Neutrophil (primary cell): ENCODE results near the gene TYRO3.

Experiments
- H3K27ac ChIP-seq: fragments of 200-600 bp; sonication (generic); 2 replicates; pipeline ENCODE4 v1.5.1; 2016; ENCODE audit warnings: mild to moderate bottlenecking, moderate library complexity
- H3K27me3 ChIP-seq: fragments of 200-600 bp; sonication (generic); 2 replicates; pipeline ENCODE4 v1.6.0; 2016; ENCODE audit warnings: mild to moderate bottlenecking
- H3K36me3 ChIP-seq: fragments of 200-600 bp; sonication (generic); 2 replicates; pipeline ENCODE4 v1.5.1; 2017
- H3K4me1 ChIP-seq, 2 experiments: fragments of 200-600 bp in 1 of 2; sonication (generic) in 1 of 2; 1 replicate in 1 of 2; 2 replicates in 1 of 2; pipeline versions ENCODE4 v1.5.1 to v1.6.1; 2013 to 2016; ENCODE audit warnings: low read depth in 1 of 2, low read length in 1 of 2, mild to moderate bottlenecking in 1 of 2, moderate library complexity in 1 of 2; ENCODE audit not compliant: control insufficient read depth in 1 of 2, insufficient read depth in 1 of 2
- H3K4me3 ChIP-seq, 2 experiments: fragments of 200-600 bp in 1 of 2; sonication (generic) in 1 of 2; 1 replicate in 1 of 2; 2 replicates in 1 of 2; pipeline ENCODE4 v1.5.1; 2013 to 2016; ENCODE audit warnings: low read depth in 1 of 2, low read length in 1 of 2, mild to moderate bottlenecking in 1 of 2, moderate library complexity in 1 of 2
- H3K9me3 ChIP-seq: fragments of 200-600 bp; sonication (generic); 2 replicates; pipeline ENCODE4 v1.5.1; 2016
- TF ChIP-seq, protein P1 (sequence below): fragments of 200-600 bp; sonication (generic); IDR thresholded peaks from 2 replicates; pipeline ENCODE4 v1.5.1; 2016; ENCODE audit warnings: antibody characterized with exemption

TYRO3 gene

DNA sequence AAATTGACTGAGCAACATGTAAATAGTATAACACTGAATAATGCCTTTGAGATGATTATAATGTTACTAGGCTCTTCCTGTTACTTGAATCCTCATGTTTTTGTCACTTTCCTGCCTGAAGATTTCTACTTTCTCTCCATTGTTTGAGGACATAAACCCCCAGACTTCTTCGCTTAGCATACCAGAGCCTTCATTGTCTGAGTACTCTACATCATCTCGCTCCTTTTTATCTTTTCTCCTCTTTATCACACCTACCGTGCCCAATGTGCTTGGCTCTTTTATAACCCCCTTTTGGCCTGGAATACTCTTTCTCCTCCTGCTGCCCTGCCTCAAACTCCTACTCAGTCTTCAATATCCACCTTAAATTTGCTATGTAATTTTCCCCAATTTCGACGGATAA, 70.9 kb downstream of the TYRO3 start:
- Histone ChIP-seq H3K27me3 (no peaks in the 10 kb centered on the region), H3K9me3 (no peaks in the 10 kb centered on the region), H3K36me3 (no peaks in the 10 kb centered on the region), H3K27ac (no peak overlapping the region), H3K4me3 (no peak overlapping the region), H3K4me1 (peaks cover 0 to 7% of the 10 kb centered on the region in 2 experiments)
- TF ChIP-seq, protein P1, sequence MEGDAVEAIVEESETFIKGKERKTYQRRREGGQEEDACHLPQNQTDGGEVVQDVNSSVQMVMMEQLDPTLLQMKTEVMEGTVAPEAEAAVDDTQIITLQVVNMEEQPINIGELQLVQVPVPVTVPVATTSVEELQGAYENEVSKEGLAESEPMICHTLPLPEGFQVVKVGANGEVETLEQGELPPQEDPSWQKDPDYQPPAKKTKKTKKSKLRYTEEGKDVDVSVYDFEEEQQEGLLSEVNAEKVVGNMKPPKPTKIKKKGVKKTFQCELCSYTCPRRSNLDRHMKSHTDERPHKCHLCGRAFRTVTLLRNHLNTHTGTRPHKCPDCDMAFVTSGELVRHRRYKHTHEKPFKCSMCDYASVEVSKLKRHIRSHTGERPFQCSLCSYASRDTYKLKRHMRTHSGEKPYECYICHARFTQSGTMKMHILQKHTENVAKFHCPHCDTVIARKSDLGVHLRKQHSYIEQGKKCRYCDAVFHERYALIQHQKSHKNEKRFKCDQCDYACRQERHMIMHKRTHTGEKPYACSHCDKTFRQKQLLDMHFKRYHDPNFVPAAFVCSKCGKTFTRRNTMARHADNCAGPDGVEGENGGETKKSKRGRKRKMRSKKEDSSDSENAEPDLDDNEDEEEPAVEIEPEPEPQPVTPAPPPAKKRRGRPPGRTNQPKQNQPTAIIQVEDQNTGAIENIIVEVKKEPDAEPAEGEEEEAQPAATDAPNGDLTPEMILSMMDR = no peak

DNA sequence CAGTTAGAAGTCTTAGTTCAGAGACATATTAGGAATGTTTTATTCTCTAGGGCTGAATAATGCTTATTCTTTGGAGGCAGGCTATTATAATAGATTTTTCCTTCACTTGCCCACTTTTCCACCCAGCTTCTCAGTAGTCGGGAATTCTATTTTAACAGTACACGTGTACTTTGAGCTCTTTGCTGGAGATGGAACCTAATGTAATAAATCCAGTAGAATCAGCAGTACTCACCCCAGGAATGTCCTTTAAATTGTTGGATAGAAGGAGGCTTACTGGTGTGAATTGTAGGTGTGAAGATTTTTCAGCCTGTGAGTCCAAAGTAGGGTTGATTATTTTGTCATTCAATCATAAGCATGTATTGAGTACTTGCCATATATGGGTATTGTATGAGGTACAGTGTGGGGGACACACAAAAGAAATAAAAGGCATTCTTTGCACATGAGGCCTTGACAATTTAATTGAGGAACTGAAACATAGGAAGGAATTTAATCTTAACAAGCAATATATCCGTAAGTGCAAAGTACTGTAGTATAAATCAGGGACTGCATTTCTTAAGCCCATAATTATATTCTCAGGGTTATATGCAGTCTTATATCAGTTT, 71.7 kb downstream of the TYRO3 start:
- TF ChIP-seq, protein P1 = no peak
- no peak overlapping the region for H3K27ac ChIP-seq
- H3K4me3 ChIP-seq = no peak overlapping the region
- no peaks in the 10 kb centered on the region for H3K9me3 ChIP-seq
- peaks cover 0 to 7% of the 10 kb centered on the region in 2 experiments for H3K4me1 ChIP-seq
- H3K36me3 ChIP-seq = no peaks in the 10 kb centered on the region
- no peaks in the 10 kb centered on the region for H3K27me3 ChIP-seq

DNA sequence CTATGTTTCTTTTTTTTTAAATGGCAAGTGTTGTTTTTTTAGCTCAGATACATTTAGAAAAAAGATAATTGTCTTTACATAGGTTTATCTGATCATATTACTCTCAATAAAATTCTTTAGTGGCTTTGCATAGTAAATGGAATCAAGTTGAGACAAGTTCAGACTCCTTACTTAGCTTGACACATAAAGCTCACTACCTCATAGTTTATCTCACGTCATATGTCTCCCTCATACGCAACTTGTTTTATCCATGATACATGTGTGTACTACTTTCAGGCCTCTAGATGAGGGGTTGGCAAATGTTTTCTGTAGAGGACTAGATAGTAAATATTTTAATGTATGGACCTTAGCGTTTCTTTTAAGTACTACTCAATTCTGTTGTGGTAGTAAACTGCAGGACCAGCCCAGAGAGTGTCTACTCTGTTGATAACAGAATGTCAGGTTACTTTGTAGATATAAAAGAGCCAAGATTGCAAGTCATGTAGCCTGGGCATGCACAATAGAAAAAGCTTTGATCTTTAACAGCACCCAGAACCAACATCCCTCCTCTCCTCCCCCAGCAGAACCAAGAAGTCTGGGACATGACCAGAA, 73.0 kb downstream of the TYRO3 start:
- no peaks in the 10 kb centered on the region for H3K36me3 ChIP-seq
- H3K27me3 ChIP-seq = no peaks in the 10 kb centered on the region
- no peaks in the 10 kb centered on the region for H3K9me3 ChIP-seq
- H3K4me1 ChIP-seq = peaks cover 0 to 7% of the 10 kb centered on the region in 2 experiments
- TF ChIP-seq, protein P1 = no peak
- H3K27ac ChIP-seq = no peak overlapping the region
- H3K4me3 ChIP-seq = no peak overlapping the region
